Measurements from ENCODE around the gene SCMH1. TPM values are rescaled to one million over a fixed set of nuclear protein-coding genes. Genes with fewer than 3 reads are reported as not detected.

The SCMH1 gene
- polyA plus RNA-seq, 2 of the 4 experiments (the other 2 are of a cell fraction), result 11.6 to 26.7 TPM

GRCh38 chr1:40989066-40989465 lies 253.0 kb downstream of the SCMH1 start:
- Histone ChIP-seq H3K4me3 (no peak overlapping the region), H3K9me3 (no peaks in the 10 kb centered on the region), H3K4me1 (peaks cover 76% of the 10 kb centered on the region), H3K27ac (peak overlapping the region in 1 of 2 experiments; percentile 52; a peak in 2 of 6 replicates), H3K4me2 (peak overlapping the region; percentile 18; the same call in 1 of the 3 replicates)
- no peak for DNase-seq (ENCODE audit: low read depth in 1 of 2, low spot score in 1 of 2)
- no peak for TF ChIP-seq NPAS2 (CRISPR knock-in tag; IDR thresholded peaks at IDR 0.05; ENCODE audit: borderline replicate concordance)
- no peak for TF ChIP-seq CBX8 (IDR thresholded peaks at IDR 0.05)
- no peak for TF ChIP-seq MAZ (IDR thresholded peaks at IDR 0.05; ENCODE audit: borderline replicate concordance, low read depth, low read length)
- TF ChIP-seq KDM5A (IDR thresholded peaks at IDR 0.05), result no peak
- no peak for TF ChIP-seq SMC3 (IDR thresholded peaks at IDR 0.05)
- TF ChIP-seq EHF (CRISPR knock-in tag; IDR thresholded peaks at IDR 0.05), result no peak
- no peak for TF ChIP-seq TP53 (CRISPR knock-in tag; IDR thresholded peaks at IDR 0.05)
- TF ChIP-seq FOSB (CRISPR knock-in tag; IDR thresholded peaks at IDR 0.05), result no peak
- TF ChIP-seq BCL3 (IDR thresholded peaks at IDR 0.05), result no peak
- TF ChIP-seq MAFK (IDR thresholded peaks at IDR 0.05; ENCODE audit: partially characterized antibody), result no peak
- TF ChIP-seq RARB (CRISPR knock-in tag; IDR thresholded peaks at IDR 0.05), result no peak
- TF ChIP-seq HOXB5 (CRISPR knock-in tag; IDR thresholded peaks at IDR 0.05), result no peak
- no peak for TF ChIP-seq SREBF2 (IDR thresholded peaks at IDR 0.05)
- no peak for TF ChIP-seq ATOH8 (CRISPR knock-in tag; IDR thresholded peaks at IDR 0.05; ENCODE audit: low read depth)
- no peak for TF ChIP-seq ELK1 (IDR thresholded peaks at IDR 0.05; ENCODE audit: low read depth, low read length)
- no peak for TF ChIP-seq TFCP2L1 (CRISPR knock-in tag; IDR thresholded peaks at IDR 0.05)
- ATAC-seq, result no peak
- ChIA-PET POLR2A (no interaction called here), CTCF (interaction anchor here (1.7 kb wide), 1 partner anchor 9 kb away, joined by 4 read pairs; the partner anchor contains the start of gene CTPS1)
- 97% methylated on average over 5 of the region's 5 CpGs for WGBS (ENCODE audit: missing lambda C conversion rate)
- FAIRE-seq, result no peak

DNA sequence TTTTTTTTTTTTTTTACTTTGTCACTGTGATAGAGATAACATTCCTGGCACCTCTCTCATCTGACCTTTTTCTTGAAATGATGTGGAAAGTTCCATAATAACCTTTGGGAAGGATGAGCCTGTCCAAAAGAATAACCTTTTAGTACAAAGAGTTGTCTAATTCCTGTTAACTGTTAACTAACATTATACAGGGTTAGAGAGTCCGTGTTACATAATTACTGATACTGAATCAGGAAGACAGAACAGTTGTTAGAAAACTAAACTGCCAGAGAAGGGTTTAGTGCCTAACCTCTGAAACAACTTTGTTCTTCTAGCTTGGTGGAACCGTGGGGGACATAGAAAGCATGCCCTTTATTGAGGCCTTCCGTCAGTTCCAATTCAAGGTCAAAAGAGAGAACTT lies 253.8 kb downstream of the SCMH1 start:
- peak overlapping the region in 1 of 2 experiments; percentile 69; a peak in 1 of 6 replicates for H3K27ac ChIP-seq
- POLR2A ChIA-PET, result no interaction called here
- 78% methylated on average over 3 of the region's 3 CpGs for WGBS (ENCODE audit: missing lambda C conversion rate)

DNA sequence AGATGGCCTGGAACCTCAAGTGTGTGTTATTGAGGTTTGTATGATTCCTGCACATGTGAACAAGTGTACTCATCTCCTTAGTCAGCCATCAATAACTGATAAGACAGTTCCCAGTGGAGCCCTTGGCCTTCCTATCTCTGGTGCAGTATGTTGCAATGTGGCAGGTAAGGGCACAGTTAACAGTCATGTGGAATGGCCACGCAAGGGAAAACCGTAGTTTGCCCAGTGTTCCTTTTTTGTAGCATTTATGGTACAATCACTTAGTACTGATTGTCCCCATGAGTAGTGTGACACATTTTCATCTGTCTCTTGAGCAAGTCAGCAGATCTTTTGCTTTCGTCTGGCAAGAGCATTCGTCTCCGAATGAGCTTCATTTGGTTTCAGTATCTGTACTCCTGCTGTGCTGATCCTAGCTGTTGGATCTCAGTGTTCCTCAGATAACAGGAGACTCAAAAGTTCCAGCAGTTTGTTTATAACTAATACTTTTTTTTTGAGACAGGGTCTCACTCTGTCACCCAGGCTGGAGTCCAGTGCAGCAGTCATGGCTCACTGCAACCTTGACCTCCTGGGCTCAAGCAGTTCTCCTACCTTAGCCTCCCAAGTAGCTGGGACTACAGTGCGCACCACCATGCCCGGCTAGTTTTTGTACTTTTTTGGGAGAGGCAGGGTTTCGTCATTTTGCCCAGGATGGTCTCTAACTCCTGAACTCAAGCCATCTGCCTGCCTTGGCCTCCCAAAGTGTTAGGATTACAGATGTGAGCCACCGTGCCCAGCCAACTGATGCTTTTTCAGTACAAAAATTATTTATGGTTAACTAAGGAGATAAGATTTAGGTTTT lies 254.4 kb downstream of the SCMH1 start:
- Histone ChIP-seq H3K9me3 (no peaks in the 10 kb centered on the region), H3K27ac (peak overlapping the region in 1 of 2 experiments; percentile 69; a peak in 3 of 6 replicates), H3K4me2 (peak overlapping the region; percentile 40; the same call in 2 of the 3 replicates), H3K4me1 (peaks cover 82% of the 10 kb centered on the region), H3K4me3 (no peak overlapping the region)
- ChIA-PET CTCF (interaction anchor here (0.9 to 1.0 kb wide), 2 partner anchors 16 to 125 kb away, joined by 3 read pairs; partner anchors contain the start of gene CITED4), POLR2A (interaction anchor here (1.9 kb wide), 1 partner anchor 16 kb away, joined by 7 read pairs; no protein-coding TSS in a partner anchor)
- 85% methylated on average over 9 of the region's 9 CpGs for WGBS (ENCODE audit: missing lambda C conversion rate)
- FAIRE-seq (no peak), DNase-seq (ENCODE audit: low read depth in 1 of 2, low spot score in 1 of 2) (no peak), ATAC-seq (no peak)
- TF ChIP-seq SREBF2 (IDR thresholded peaks at IDR 0.05) (no peak), RNF2 (IDR thresholded peaks at IDR 0.05; ENCODE audit: borderline replicate concordance, low read depth) (no peak), KDM1A (IDR thresholded peaks at IDR 0.05; ENCODE audit: low read depth) (no peak), HOXB5 (CRISPR knock-in tag; IDR thresholded peaks at IDR 0.05) (no peak), FOSL2 (IDR thresholded peaks at IDR 0.05) (no peak), FOSL2 (CRISPR knock-in tag; IDR thresholded peaks at IDR 0.05) (no peak), ZSCAN20 (CRISPR knock-in tag; IDR thresholded peaks at IDR 0.05) (no peak), HEYL (CRISPR knock-in tag; IDR thresholded peaks at IDR 0.05) (no peak), ZC3H11A (IDR thresholded peaks at IDR 0.05) (no peak), MYC (IDR thresholded peaks at IDR 0.05; ENCODE audit: borderline replicate concordance, low read length) (no peak), HDAC2 (IDR thresholded peaks at IDR 0.05) (no peak), CBX2 (IDR thresholded peaks at IDR 0.05; ENCODE audit: borderline replicate concordance, low read depth) (no peak), MAFK (IDR thresholded peaks at IDR 0.05; ENCODE audit: partially characterized antibody) (no peak), JUN (IDR thresholded peaks at IDR 0.05) (no peak), FOSB (CRISPR knock-in tag; IDR thresholded peaks at IDR 0.05) (no peak), HOXA7 (CRISPR knock-in tag; IDR thresholded peaks at IDR 0.05) (no peak)

More for the DNA sequence above, 253.8 kb downstream of the SCMH1 start:
- H3K9me3 ChIP-seq, result no peaks in the 10 kb centered on the region
- TF ChIP-seq MAX (IDR thresholded peaks at IDR 0.05) (no peak), CHD4 (IDR thresholded peaks at IDR 0.05; ENCODE audit: borderline replicate concordance) (no peak), PHF8 (IDR thresholded peaks at IDR 0.05; ENCODE audit: borderline replicate concordance, low read depth) (no peak), MAZ (IDR thresholded peaks at IDR 0.05; ENCODE audit: borderline replicate concordance, low read depth, low read length) (no peak)
- ATAC-seq (no peak), DNase-seq (ENCODE audit: low read depth in 1 of 2, low spot score in 1 of 2) (no peak), FAIRE-seq (no peak)
- H3K4me1 ChIP-seq, result peaks cover 81% of the 10 kb centered on the region
- CTCF ChIA-PET, result interaction anchor here (1.0 to 1.7 kb wide), 2 partner anchors 8 to 126 kb away, joined by 3 to 4 read pairs; partner anchors contain the start of genes CITED4 and CTPS1
- no peak overlapping the region for H3K4me3 ChIP-seq
- H3K4me2 ChIP-seq, result no peak overlapping the region; the same call in 2 of the 3 replicates
